GM18907 (cell line): ENCODE measurements around the gene NPY4R.
"Not testable (repeated sequence)": the region's sequence is repeated elsewhere in the genome, so short reads cannot be mapped to it uniquely, and the experiment has no call there.

Experiments used
- ATAC-seq: cut with Tn5 transposase; IDR thresholded peaks from one replicate; pipeline ENCODE4 v1.9.1; 2021; ENCODE audit warnings: mild to moderate bottlenecking, moderate library complexity; ENCODE audit not compliant: unreplicated experiment

Gene NPY4R

DNA sequence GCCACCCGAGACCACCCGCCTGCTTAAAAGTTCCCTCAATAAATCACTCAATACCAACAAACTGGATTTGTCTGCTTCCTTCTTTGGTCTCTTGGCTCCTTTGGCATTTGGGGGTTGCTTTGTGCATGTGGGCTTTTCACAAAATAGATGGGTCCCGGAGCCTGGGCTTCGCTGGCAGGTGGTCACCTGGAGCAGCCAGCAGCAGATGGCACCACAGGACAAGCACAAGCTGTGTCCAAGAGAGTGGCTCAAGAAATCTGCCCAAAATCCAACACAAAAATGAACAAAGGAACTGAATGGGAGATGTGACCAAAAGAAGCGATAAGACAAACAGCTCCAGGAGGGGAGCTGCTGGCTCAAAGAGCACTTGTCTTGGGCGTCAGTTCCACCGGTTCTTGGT is 6.2 kb downstream of the NPY4R start:
- not testable (repeated sequence) for ATAC-seq

DNA sequence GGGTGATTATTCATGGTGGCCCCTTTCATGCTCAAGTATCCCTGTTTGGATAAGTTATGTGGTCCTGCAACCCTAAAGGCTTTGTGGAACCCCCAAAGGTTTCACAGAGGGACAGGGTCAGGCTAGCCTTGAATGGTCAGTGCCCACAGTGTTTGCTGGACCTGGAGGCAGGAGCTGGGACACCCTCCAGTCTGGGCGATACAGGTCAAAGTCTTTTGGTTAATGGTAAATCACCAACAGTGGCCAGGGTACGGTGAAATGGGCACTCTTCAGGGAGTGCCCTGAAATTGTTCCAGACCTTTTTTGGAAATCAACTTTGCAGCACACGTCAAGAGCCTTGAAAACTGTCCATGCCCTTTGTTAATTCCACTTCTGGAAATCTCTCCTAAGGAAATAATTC is 8.7 kb downstream of the NPY4R start:
- ATAC-seq = not testable (repeated sequence)

DNA sequence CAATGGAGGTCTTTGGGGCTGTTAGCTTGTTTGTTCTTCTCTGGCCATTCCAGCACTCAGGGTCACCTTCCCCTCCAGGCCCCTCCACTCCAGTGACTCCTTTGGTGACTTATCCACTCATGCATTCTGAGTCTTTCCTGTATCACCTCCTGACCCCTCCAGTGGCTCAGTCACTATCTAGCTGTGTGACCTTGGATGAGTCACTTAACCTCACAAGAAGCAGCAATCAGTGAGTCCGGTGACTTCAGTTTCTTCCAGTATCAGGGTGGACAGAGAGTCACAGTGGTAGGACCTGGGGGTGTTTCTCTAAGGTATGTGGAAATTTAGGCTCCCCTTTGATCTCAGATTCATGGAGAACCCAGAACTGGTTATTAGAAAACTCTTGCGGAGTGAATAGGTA is 9.8 kb downstream of the NPY4R start:
- not testable (repeated sequence) for ATAC-seq

DNA sequence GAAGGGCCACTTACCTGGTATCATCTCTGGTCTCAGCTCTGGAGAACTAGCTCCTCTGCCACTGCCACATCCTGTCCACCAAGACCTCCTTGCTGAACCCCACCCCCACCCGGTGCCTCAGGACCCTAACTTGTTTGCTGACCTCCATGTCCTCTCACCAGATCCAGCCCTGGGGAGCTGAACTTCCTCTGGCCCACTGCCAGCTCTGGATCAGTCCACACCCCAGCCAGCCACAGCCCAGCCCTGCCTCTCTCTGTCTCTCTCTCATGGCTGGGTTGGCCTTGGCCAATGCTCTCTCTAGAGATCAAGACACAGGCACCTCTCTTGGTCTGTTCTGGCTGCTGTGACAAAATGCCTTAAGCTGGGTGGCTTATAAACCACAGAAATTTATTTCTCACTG is 14.4 kb downstream of the NPY4R start:
- ATAC-seq = not testable (repeated sequence)

DNA sequence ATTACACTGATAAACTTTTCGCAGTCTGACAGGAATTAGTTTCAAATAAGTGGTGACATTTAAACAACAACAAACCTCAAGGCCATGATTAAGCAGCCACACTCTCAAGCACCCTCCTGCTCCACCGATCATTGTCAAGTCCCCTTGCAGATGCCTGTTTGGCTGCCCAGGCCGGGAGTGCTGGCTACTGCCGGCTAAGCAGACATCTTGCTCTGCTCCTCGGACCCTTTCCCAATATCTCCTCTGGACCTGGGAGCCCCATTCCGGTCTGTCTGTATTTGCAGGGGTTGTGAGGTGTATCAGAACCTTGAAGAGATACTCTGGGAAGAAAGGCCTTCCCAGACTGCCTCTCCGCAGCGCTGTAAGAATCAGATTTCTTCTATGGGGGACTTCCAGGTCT is 14.9 kb downstream of the NPY4R start:
- ATAC-seq = not testable (repeated sequence)

DNA sequence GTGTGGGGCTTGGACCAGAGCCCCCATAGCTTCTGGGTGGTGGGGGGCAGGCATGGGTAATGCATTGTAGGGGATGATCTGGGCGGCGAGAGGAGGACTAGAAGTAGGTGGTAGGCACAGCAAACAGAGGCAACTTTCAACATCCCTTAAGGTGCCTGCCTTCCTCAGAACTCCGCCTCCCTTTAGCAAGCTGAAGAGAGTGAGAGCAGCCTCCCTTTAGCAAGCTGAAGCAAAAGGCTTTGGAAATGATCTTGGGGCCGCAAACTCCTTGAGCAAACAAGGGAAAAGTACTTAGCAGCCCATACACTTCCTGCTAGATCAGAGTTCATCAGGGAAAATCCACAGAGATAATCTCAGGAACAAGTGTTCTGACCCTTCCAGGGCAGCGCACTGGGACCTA is 18.3 kb downstream of the NPY4R start:
- ATAC-seq = not testable (repeated sequence)

DNA sequence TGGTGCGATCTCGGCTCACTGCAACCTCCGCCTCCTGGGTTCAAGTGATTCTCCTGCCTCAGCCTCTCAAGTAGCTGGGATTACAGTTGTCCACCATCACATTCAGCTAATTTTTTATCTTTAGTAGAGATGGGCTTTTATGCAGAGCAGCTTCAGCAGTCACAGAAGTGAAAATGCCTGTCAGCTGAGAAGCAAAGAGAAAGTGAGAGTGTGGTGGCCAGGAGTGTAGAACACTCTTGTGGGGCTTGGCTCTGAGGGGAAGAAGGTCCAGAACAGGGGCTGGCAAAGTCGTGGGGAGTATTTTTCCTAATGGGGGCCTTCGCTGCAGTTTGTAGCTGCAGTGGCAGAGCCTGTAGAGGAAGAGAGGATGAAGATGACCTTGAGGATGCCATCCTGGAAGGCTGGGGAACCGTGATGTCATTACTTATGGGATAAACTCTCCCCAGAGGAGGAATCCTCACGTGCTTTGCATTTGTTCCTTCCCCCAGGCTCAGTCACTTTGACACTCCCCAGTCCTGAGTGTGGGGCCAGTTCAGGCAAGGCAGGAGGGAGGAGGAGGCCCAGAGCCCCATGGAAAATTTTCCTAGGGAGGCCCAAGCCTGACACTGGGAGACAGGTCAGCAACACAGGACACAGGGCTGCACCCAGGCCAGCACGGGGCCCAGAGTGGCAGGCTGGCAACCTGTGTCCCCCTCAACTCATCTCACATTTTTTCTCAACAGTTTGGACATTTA is 20.2 kb downstream of the NPY4R start:
- ATAC-seq = not testable (repeated sequence)

DNA sequence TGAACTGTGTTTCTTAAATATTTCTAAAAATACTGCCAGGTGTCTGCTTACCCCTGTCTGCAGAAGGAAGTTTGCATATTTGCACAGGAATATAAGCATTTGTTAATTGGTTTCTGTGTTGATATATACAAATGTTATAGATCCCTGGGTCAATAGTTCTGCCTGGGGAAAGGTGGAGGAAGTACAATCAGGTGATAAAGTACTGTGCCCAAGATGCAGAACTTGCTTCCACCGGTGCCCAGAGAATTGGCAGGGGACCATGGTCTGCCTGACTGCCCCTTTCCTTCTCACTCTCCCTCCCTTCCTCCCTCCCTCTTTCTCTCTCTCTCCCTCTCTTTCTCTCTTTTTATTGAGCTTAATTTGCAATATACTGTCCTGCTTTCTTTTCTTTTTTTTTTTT is 22.3 kb downstream of the NPY4R start:
- ATAC-seq = not testable (repeated sequence)

DNA sequence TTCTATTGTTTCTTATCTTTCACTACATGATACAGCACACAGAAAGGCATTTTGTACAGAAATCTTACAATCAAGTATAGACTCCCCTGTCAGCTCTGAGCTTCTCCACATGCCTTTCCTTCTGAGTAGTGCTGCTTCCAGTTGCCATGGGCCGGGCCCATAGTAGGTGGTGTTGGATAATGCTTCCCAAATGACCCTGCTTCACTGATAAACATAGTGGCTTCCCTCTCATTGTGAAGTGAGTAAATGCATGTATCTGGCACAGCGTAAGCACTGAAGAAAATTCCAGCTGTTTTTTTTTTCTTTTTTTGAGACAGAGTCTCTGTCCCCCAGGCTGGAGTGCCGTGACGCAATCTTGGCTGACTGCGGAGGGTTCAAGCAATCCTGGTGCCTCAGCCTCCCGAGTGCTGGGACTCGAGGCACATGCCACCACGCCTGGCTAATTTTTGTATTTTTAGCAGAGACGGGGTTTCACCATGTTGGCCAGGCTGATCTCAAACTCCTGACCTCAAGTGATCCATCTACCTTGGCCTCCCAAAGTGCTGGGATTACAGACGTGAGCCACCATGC is 23.0 kb downstream of the NPY4R start:
- not testable (repeated sequence) for ATAC-seq

DNA sequence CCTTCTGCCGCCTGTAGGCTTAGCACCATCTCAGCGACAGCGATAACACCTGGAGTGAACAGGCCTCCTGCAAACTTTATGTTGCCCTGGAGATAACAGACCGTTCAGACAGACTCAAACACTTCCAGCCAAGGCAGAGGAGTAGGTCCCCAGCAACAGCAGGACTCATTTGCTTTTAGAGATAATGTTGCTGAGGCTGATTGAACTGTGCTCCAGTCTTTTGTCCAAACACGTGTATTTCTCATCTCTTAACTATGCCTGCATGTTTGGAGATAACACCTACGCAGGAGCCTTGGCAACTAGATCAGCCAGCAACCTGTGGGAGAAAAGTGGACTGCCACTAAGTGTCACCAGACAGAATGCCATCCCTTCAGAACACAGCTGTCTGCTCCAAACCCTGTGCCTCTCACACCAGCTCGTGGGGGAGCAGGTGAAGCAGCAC is 23.9 kb downstream of the NPY4R start:
- not testable (repeated sequence) for ATAC-seq

DNA sequence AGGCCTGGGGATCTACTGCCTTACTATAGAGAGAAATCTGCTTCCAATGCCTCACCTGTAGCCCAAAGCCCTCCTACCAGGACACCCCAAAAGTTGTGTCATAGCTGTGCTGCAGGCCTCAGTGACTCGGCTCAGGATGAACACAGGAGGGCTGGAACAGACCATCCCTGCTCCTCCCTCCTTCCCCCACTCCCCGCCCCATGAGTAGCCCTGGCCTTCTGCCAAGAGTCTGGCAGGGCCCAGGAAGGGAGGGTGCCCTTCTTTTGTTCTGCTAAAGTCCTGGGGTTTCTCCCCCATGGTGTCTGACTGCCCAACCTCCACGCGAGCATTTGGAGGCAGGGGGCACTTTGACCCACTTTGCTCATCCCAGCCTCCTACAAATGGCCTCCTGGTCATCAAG is 24.8 kb downstream of the NPY4R start:
- ATAC-seq = not testable (repeated sequence)

DNA sequence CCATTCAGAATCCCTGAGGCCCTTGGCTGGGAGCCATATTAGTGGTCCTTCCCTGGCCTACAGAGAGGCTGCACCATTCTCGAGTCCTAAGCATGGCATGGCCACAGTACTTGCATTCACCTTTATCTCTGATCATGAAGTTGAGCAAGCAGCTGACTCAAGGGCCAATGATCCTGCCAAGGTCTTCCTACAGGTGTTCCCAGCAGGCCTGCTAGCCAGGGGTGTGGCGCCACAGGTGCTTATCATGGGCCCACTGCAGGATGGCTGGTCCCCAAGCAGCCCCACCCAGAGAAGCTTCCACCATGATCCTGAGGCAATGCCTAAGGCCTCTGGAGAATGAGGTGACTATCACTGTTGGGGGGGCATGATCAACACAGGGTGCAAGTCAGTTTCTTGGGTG is 42.2 kb downstream of the NPY4R start:
- not testable (repeated sequence) for ATAC-seq

DNA sequence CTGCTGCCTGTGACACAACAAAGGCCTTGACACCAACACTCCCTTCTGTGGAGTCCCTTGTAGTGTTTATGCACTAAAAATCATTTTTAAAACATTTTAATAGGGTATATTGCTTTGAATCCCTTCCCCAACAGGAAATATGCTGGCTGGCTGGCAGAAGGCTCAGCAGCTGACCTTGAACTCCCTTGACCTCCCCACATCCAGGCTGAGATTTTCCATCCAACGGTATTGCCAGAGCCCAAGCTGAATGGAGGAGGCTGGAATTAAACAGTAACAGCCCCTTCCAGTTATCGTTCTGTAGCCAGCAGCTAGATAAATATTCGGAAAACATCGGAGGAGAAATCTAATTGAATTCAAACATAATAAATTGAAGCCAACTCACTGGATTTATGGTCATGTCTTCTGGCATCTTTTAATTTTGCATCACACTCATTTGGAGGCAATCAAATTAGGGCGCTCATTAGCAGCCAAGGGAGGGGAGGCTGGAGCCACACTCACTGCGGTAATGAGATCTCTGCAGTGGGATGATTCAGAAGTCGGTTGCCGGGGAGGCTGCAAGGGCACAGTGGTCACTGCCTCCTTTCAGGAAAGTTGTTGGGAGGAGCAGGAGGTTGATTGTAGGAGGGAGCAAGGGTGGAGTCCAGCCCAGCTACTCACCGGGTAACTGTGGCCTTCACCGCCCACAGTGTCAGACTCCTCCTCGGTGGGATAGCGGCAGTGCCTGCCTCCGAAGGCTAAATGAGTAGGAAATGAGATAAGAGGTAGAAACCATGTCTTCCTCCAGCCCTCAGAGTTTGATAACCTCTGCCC is 46.0 kb downstream of the NPY4R start:
- ATAC-seq = not testable (repeated sequence)

DNA sequence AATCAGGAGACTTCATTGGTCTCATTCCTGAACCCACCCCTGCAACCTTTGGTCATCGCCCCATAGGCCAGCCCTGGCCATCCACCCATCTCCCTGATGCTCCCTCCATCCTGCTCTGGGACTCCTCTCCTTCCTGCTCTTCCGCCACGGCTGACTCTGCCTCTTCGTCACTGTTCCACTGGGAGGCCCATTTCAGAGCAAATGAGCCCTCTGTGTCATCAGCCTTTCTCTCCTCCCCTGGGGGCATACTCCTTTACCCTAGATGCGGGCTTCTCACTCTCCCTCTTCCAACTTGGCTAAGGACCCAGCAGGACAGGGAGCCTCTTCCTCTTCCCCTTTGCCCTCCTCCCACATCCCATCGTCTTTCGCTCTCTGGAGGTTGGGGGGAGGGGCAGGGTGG is 47.5 kb downstream of the NPY4R start:
- not testable (repeated sequence) for ATAC-seq

DNA sequence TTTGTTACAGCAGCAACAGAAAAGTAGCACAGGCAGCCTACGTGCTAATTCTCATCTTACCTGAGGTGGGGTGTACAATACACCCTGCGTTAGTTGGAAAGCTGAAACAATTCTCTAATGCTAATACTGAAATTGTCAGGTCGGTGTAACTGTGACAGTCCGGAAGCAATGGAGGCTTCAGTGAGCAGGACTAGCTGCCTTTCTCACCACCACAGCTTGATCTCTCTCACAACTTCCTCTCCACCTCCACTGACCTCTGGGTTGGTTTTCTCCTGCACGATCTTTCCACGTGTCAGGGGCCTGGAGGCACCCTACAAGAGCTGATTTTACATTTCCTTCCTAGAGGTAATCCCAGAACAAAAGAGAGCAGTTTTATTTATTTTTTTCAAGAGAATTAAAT is 50.5 kb downstream of the NPY4R start:
- ATAC-seq = not testable (repeated sequence)

DNA sequence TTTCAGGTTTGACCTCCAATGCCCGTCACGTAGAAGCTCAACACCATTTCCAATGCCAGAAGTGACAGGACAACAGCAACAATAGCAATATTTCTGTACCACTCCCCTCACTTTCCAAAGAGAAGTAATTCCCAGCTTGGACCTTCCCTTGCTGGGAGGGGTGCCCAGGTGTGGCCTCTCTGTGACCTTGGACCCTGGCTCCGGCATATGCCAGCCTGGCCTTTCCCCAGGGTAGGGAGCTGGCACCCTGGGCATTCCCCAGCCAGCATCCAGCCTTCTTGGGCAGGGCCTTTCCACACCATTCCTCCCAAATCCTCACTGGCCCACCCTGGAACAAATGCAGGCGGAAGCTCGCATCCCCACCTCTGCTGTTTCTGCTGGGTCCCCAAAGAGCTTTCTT is 53.1 kb downstream of the NPY4R start:
- not testable (repeated sequence) for ATAC-seq

DNA sequence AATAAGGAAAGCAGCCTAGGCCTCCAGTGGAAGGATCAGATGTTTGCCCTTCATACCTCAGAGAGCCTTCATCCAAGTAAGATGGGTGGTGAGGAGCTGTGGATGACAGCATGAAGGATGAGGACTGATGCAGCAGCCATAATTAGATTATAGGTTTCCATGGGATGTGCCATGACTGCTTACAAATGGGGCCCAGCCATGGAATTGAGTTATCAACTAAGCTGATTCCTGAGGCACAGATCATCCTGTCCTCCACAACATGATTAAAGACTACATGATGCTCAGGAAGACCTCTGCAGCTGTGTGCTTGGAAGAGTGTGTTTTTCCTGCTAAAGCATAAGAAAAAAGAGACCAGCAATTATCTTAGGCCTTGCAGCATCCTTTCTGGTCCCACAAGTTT is 54.6 kb downstream of the NPY4R start:
- ATAC-seq = not testable (repeated sequence)
